GM12892 (cell line): ENCODE results near the gene PGAM1.
"Not testable (repeated sequence)": the region's sequence is repeated elsewhere in the genome, so short reads cannot be mapped to it uniquely, and the experiment has no call there.

Experiments used
- DNase-seq: peaks from one replicate; pipeline ENCODE4 v3.0.0; 2011; ENCODE audit not compliant: insufficient read length
- FAIRE-seq: peaks from 2 replicates; lab custom pipeline; 2011; peaks lifted over from hg19 to GRCh38; lab: Jason Lieb, UNC
- POLR2A ChIP-seq: IDR thresholded peaks from 2 replicates; pipeline ENCODE4 v1.6.1; 2011; ENCODE audit warnings: low read depth, low read length, control low read depth
- POLR2AphosphoS5 ChIP-seq: IDR thresholded peaks from 2 replicates; pipeline ENCODE4 v1.6.1; 2011; ENCODE audit warnings: low read depth, low read length, control low read depth
- TAF1 ChIP-seq: IDR thresholded peaks from 2 replicates; pipeline ENCODE4 v1.6.1; 2011; ENCODE audit warnings: low read depth, mild to moderate bottlenecking, control low read depth, low read length, borderline replicate concordance

PGAM1 gene

GRCh38 chr10:97416565-97416964 is 9.4 kb upstream of the PGAM1 start:
- DNase-seq: no peak
- TF ChIP-seq POLR2A (no peak), POLR2AphosphoS5 (no peak), TAF1 (no peak)
- FAIRE-seq: no peak

DNA sequence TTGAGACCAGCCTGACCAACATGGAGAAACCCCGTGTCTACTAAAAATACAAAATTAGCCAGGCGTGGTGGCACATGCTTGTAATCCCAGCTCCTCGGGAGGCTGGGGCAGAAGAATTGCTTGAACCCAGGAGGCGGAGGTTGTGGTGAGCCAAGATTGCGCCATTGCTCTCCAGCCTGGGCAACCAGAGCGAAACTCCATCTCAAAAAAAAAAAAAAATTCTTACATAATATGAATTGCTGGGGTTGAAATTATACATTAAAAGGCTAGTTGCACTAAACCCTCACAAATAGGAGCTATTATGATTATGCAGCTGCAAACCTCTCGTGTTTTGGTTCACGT is 2.3 kb upstream of the PGAM1 start:
- not testable (repeated sequence) for FAIRE-seq, DNase-seq

DNA sequence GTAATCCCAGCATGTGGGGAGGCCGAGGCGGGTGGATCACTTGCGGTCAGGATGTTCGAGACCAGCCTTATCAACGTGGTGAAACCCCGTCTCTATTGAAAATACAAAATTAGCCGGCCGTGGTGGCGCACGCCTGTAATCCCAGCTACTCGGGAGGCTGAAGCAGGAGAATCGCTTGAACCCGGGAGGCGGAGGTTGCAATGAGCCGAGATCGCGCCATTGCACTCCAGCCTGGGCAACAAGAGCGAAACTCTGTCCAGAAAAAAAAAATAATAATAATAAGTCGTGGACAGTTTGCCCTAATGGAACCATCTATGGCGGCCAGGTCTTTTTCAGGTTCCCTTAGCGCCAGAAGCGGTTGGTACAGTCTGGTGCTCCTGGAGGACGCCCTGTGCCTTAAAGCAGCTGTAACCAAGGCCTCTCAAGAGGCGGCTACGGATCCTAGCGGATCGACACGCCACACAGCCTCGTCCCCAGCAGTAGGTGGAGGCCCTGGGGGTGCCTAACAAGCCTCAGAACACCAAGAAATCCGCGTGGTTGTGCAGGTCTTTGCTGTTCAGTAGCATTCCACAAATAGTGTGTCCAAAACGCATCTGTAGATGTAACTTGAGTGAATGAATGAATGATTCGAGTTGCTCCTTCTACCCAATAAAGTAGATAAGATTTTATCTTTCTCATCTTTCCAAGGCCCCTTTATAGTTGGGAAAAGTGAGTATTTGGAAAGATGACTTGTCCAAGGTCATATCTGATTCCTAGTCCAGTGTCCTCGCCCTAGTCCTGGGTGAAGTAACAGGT is 982 bp downstream of the PGAM1 start:
- DNase-seq (no peak), FAIRE-seq (no peak)
- TF ChIP-seq POLR2AphosphoS5 (0 out of 2 replicates have a peak, but pooled peaks have one; percentile 20), TAF1 (no peak)

- DNase-seq: no peak
- no peak for FAIRE-seq
- TF ChIP-seq TAF1: no peak
- no peak for TF ChIP-seq POLR2AphosphoS5
- TF ChIP-seq POLR2A: no peak
These were observed 1.7 kb downstream of the PGAM1 start for GRCh38 chr10:97427571-97428179.

- DNase-seq (no peak), FAIRE-seq (no peak)
- TF ChIP-seq POLR2A: no peak
- TF ChIP-seq POLR2AphosphoS5: no peak
- no peak for TF ChIP-seq TAF1
These were observed 2.6 kb downstream of the PGAM1 start for GRCh38 chr10:97428572-97428981.

DNA sequence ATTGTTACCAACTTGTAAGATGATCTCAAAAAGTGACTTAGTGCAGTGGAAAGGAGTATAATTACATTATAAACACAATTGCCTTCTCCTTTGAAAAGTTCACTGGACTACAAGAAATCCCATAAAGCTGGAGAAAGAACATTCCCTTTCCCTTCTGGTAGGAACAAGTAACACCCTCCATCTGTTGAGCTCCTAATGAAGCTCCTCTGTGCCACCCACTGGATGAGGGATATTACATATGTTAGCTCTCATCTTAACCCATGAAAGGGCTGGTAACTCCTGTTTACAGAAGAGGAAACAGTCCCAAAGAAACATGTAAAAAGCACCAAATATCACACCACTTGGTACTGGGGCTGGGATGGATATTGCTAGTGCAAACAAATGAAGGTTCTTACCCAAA is 8.1 kb downstream of the PGAM1 start:
- no peak for FAIRE-seq
- TF ChIP-seq POLR2A (peak; percentile 40; the same call in 1 of the 2 replicates), TAF1 (no peak), POLR2AphosphoS5 (peak; percentile 16; the same call in 1 of the 2 replicates)
- DNase-seq: no peak

GRCh38 chr10:97434557-97434956 is 8.6 kb downstream of the PGAM1 start:
- no peak for FAIRE-seq
- TF ChIP-seq POLR2AphosphoS5 (peak; percentile 56), POLR2A (peak; percentile 24; the same call in 1 of the 2 replicates), TAF1 (no peak)
- DNase-seq: no peak

GRCh38 chr10:97435211-97435610 is 9.2 kb downstream of the PGAM1 start:
- TF ChIP-seq TAF1: no peak
- TF ChIP-seq POLR2A: no peak
- no peak for TF ChIP-seq POLR2AphosphoS5
- FAIRE-seq (no peak), DNase-seq (no peak)

- FAIRE-seq: no peak
- no peak for DNase-seq
- no peak for TF ChIP-seq POLR2A
- TF ChIP-seq POLR2AphosphoS5: no peak
These were observed 16.3 kb downstream of the PGAM1 start for GRCh38 chr10:97442277-97442676.

DNA sequence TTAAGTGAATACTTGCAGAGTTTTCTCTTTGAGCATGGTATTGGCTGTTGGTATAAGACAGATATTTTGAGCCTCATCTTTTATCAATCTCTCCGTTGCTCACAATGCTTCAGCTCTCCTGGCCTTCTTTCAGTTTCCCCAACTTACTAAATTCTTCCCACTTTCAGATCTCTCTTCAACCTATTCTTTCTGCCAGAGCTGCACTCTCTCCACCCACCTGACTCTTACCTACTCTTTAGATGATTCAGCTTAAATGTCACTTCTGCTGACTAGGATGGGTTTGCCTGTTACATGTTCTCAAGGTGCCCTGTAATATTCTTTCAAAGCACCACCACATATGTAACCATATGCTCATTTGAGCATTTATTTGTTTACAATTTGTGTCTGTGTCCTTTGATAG is 18.2 kb downstream of the PGAM1 start:
- DNase-seq (no peak), FAIRE-seq (no peak)
- TF ChIP-seq TAF1 (no peak), POLR2AphosphoS5 (no peak), POLR2A (no peak)

GRCh38 chr10:97445357-97445721 is 19.3 kb downstream of the PGAM1 start:
- no peak for TF ChIP-seq POLR2AphosphoS5
- no peak for TF ChIP-seq TAF1
- no peak for TF ChIP-seq POLR2A
- DNase-seq: no peak
- no peak for FAIRE-seq
